GM19240 (cell line): ENCODE measurements around the gene ABHD1.
"Not testable (repeated sequence)": the region's sequence is repeated elsewhere in the genome, so short reads cannot be mapped to it uniquely, and the experiment has no call there.

Source experiments
- DNase-seq: peaks from one replicate; pipeline ENCODE4 v3.0.0; 2011; ENCODE audit warnings: low spot score; ENCODE audit not compliant: insufficient read length

Gene ABHD1

GRCh38 chr2:27109083-27109482 lies 14.5 kb upstream of the ABHD1 start:
- no peak for DNase-seq

DNA sequence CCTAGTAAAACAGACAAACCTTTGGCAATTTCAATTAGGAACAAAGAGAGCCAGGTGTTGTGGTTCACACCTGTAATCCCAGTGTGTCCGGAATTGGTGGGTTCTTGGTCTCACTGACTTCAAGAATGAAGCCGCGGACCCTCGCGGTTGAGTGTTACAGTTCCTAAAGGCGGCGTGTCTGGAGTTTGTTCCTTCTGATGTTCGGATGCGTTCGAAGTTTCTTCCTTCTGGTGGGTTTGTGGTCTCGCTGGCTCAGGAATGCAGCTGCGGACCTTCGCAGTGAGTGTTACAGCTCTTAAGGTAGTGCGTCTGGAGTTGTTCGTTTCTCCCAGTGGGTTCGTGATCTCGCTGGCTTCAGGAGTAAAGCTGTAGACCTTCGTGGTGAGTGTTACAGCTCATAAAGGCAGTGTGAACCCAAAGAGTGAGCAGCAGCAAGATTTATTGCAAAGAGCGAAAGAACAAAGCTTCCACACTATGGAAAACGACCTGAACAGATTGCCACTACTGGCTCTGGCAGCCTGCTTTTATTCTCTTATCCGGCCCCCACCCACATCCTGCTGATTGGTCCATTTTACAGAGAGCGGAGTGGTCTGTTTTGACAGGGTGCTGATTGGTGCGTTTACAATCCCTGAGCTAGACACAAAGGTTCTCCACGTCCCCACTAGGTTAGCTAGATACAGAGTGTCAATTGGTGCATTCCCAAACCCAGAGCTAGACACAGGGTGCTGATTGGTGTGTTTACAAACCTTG lies 12.8 kb upstream of the ABHD1 start:
- not testable (repeated sequence) for DNase-seq

DNA sequence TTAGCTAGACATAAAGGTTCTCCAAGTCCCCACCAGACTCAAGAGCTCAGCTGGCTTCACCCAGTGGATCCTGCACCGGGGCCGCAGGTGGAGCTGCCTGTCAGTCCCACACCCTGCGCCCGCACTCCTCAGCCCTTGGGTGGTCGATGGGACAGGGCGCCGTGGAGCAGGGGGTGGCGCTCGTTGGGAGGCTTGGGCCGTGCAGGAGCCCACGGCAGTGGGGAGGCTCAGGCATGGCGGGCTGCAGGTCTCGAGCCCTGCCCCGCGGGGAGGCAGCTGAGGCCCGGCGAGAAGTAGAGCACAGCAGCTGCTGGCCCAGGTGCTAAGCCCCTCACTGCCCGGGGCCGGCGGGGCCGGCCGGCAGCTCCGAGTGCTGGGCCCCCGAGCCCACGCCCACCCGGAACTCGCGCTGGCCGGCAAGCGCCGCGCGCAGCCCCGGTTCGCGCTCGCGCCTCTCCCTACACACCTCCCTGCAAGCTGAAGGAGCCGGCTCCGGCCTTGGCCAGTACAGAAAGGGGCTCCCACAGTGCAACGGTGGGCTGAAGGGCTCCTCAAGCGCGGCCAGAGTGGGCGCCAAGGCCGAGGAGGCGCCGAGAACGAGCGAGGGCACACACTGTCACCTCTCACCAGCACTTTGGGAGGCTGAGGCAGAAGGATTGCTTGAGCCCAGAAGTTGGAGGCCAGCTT lies 12.1 kb upstream of the ABHD1 start:
- DNase-seq, result not testable (repeated sequence)

- no peak for DNase-seq
Observed at GRCh38 chr2:27115519-27115918, 8.1 kb upstream of the ABHD1 start.

DNA sequence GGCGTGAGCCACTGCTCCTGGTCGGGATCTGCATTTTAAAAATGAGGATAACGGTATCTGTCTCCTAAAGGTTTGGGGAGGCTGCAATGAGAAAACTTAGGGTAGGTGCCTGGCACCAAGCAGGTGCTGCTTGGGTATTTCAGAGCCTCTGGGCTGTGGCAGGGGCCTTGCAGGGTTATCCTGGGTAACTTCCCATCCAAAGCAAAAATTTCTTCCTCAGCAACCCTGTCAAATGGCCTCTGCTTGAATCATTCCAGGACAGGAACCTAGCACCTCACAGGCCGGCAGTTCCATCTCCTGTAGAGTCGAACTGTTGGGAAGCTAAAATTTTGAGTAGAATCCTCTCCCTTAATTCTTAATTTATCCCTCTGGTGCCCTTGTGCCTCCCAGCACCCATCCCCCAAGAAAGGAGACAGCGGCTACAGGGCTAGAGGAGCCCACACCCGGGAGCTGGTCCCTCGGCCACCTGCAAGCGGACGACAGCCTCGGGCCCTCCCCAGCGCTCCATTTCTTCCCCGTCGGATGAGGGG lies 5.6 kb upstream of the ABHD1 start:
- no peak for DNase-seq

- no peak for DNase-seq
Observed at GRCh38 chr2:27118525-27119329, 4.9 kb upstream of the ABHD1 start, which contains the start of gene CGREF1. Gene CGREF1 (minus strand): TSS chr2:27119128. CDS start chr2:27104366, 14,762 bp downstream.

- not testable (repeated sequence) for DNase-seq
Observed at GRCh38 chr2:27119330-27119670, 4.3 kb upstream of the ABHD1 start.

GRCh38 chr2:27121906-27122305 lies 1.7 kb upstream of the ABHD1 start:
- no peak for DNase-seq

DNA sequence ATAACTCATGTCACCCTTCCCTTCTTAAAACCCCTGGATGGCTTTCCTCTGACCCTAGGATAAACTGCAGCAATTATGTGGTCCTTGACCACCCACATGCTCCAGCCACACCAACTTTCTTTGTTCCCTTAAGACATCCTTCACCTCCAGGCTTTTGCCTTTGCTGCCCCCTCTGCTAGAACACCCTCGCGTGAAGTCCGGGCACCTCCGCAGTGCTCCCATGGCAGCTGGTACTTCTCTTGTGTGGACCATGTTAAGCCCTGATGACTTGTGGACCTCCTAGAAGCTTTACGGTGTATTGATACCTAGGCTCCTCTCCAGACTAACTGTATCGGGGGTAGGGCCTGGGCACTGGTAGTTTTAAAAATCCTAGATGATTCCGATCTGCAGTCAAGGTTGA lies 824 bp upstream of the ABHD1 start:
- no peak for DNase-seq

DNA sequence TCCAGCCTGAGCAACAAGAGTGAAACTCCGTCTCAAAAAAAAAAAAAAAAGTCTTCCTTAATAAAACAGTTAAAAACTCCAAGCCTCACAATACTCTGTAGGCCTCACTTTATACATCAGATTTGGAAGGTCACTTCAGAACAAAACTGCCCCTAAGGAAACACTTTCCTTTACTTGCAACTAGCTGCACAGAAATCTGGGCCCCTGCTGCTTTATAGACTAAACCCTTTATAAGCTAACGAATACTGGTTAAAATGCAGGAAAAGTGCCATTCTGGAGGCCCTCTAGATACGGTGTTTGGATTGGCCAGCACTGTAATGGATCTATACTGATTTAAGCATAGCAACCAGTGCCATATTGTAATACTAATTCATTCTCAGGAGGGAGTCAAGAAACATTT lies 1.5 kb downstream of the ABHD1 start:
- DNase-seq, result no peak

GRCh38 chr2:27126252-27126710 lies 2.7 kb downstream of the ABHD1 start:
- no peak for DNase-seq

DNA sequence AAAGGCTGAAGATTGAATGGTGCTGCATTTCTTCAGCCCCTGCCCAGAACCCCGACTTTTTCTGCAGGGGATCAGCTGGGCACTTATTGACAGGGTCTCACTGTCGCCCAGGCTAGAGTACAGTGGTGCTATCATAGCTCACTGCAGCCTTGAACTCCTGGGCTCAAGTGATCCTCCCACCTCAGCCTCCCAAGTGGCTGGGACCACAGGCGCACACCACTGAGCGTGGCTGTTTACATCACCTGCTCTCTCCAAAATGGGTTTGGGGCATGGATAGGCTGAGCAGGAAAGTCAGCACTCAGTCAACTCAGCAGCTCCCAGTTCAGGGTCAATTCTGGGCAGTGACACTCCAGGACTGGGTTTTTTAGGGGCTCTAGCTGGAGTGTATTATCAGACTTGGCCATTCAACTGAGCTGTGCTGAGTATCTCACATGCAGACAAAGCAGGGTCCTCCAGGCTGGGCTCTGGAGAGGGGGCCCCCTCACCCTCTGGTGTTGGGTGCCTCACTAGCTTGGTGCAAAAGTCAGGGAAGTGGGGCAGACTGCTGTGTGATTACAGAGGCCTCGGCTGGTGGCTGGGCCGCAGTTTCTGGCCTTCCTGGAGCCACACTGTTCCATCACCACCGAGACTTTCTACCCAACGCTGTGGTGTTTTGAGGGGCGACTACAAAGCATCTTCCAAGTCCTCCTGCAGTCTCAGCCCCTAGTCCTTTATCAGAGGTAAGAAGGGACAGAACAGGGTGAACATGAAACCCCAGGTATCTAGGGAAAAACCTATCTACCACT lies 4.5 kb downstream of the ABHD1 start:
- DNase-seq, result no peak

DNA sequence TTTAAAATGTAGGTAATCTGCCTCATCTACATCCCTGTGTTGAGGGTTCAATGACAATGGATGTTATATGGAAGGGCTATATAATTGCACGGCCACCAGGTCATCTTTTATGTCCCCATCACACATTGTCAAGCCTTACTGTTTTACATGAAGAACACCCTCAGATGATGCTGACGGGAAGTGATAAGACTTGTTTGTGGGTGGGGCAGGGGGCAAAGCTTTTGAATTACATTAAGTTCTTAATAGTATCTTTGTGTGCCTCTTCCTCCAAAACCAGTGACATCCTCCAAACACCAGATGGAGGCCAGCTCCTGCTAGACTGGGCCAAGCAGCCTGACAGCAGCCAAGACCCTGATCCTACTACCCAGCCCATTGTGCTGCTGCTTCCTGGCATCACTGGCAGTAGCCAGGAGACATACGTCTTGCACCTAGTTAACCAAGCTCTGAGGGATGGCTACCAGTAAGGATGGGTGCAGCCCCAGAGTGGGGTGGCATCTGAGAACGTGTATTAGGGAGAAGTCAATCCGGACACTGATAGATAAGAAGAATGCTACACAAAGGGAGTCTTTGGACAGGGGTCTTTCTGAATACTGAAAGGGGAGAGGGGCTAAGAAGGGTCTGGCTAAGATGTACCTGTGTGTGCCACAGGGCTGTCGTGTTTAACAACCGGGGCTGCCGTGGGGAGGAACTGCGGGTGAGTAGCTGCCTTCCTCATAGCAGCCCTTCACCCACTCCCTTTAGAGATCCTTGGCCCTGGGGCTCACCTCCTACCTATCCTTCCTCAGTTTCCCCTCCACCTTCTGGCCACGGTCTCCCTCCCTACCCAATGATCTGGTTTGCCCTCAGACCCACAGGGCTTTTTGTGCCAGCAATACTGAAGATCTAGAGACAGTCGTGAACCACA lies 5.3 kb downstream of the ABHD1 start:
- no peak for DNase-seq

DNA sequence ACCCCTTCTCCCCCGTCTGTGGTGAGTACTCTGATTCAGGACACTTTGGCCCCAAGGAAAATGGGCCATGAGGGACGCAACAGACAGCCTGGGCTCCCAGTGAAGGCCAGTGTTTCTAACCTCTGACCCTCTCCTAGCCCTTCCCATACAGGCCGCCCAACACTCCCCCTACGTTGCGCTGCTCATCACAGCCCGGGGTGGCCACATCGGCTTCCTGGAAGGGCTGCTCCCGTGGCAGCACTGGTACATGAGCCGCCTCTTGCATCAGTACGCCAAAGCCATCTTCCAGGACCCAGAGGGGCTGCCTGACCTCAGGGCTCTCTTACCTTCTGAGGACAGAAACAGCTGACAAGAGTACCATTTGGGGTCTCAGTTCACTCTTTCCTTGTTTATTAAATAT lies 6.8 kb downstream of the ABHD1 start:
- no peak for DNase-seq

DNA sequence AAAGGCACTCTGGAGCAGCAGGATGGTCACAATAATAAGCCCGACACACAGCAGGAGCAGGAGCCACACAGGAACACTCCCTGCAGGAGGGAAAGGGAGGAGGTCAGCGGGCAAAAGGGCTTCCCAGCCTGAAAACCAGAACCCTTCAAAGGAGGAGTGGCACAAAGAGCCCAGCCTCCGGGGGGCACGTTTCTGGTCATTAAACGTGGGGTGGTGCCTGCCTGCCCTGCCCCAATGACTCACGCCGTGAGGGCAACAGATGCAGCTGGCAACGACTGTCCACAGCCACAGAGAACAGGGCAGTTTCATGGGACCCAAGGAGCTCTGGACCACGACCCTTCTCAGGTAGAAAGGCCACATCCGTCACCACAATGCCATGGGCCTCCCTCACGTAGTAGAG lies 7.8 kb downstream of the ABHD1 start:
- DNase-seq, result no peak

DNA sequence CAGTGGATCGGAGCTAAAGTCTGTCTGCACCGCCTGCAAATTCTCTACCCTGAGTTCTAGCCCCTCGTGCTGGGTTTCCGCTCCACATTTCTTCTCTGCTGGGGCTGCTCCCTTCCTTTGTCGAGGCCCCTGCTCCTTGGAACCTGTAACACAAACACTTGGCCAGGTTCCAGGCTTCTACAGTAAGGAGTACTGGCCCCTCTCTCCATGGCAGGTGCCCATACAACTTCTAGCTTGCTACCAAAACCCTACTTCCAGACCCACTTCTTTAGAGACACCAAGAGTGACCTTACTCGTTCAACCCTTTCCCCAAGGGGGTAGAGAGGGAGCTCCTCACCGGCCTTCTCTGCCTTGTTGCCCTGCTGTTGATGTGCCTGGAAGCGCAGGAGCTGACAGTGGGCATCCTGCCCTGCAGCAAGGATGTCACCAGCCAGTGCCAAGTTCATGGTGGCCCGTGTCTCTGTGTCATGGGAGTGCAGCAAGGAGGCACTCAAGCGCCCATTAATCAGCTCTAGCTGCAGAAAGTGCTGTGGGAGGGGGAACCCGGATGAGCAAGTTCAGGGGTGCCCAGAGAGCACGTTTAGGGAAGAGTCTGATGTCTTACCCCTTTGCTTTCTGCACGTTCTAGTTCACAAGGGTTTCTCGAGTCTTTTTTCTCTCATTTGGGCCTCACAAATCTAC lies 9.7 kb downstream of the ABHD1 start:
- peak; percentile 33 for DNase-seq

- DNase-seq, result peak; percentile 94
Observed at GRCh38 chr2:27133905-27134780, 10.5 kb downstream of the ABHD1 start, which contains the start of gene PREB. Gene PREB (minus strand): TSS chr2:27134636. CDS start chr2:27134421, 215 bp downstream.

- no peak for DNase-seq
Observed at GRCh38 chr2:27134781-27135477, 11.3 kb downstream of the ABHD1 start.
